Astrocyte of the spinal cord (primary cell): Measurements from ENCODE around the gene FBXO24.

Source experiments
- DNase-seq: peaks from one replicate; pipeline ENCODE4 v3.0.0; 2011; ENCODE audit warnings: low read depth, low spot score
- H3K4me3 ChIP-seq: 2 replicates; pipeline ENCODE4 v1.5.1; 2011; ENCODE audit warnings: low read depth, mild to moderate bottlenecking, low read length, moderate library complexity
- CTCF ChIP-seq: IDR thresholded peaks from 2 replicates; pipeline ENCODE4 v1.5.1; 2012; ENCODE audit warnings: low read depth, mild to moderate bottlenecking, low read length, inconsistent platforms
- in situ Hi-C: cut with HindIII; loops from 2 replicates; pipeline ENCODE4 v1.10.0; 2017; ENCODE audit warnings: low sequenced_read_pairs

Gene FBXO24

GRCh38 chr7:100543586-100543985, 42.5 kb upstream of the FBXO24 start:
- H3K4me3 ChIP-seq, result no peak overlapping the region
- no peak for DNase-seq
- no peak for TF ChIP-seq CTCF
- in situ Hi-C loops, result no loop called here

GRCh38 chr7:100544386-100544785, 41.7 kb upstream of the FBXO24 start:
- no peak overlapping the region for H3K4me3 ChIP-seq
- in situ Hi-C loops, result no loop called here
- TF ChIP-seq CTCF, result no peak
- DNase-seq, result no peak

GRCh38 chr7:100544967-100545359, 41.2 kb upstream of the FBXO24 start:
- H3K4me3 ChIP-seq, result no peak overlapping the region
- TF ChIP-seq CTCF, result no peak
- DNase-seq, result no peak
- in situ Hi-C loops, result no loop called here

GRCh38 chr7:100545360-100546128, 40.6 kb upstream of the FBXO24 start:
- no peak overlapping the region for H3K4me3 ChIP-seq
- TF ChIP-seq CTCF, result no peak
- in situ Hi-C loops, result no loop called here
- peak; percentile 94 for DNase-seq

GRCh38 chr7:100546129-100546925, 39.8 kb upstream of the FBXO24 start:
- in situ Hi-C loops, result no loop called here
- no peak for TF ChIP-seq CTCF
- H3K4me3 ChIP-seq, result no peak overlapping the region
- DNase-seq, result no peak

GRCh38 chr7:100546926-100547800, 39.0 kb upstream of the FBXO24 start:
- no peak for TF ChIP-seq CTCF
- in situ Hi-C loops, result no loop called here
- no peak for DNase-seq
- no peak overlapping the region for H3K4me3 ChIP-seq
